NB4 (cell line): ENCODE measurements around the gene TAF10.

Experiments
- CTCF ChIP-seq: IDR thresholded peaks from one replicate; pipeline ENCODE4 v1.5.1; 2012; ENCODE audit warnings: low read depth, low read length
- MAX ChIP-seq: IDR thresholded peaks from 2 replicates; pipeline ENCODE4 v1.6.1; 2011; ENCODE audit warnings: low read depth, low read length
- POLR2A ChIP-seq: IDR thresholded peaks from 2 replicates; pipeline ENCODE4 v1.6.1; 2011; ENCODE audit warnings: mild to moderate bottlenecking; ENCODE audit not compliant: insufficient read length; ENCODE audit errors: extremely low read depth

GRCh38 chr11:6601041-6601461, 11.0 kb downstream of the TAF10 start:
- no peak for TF ChIP-seq CTCF
- no peak for TF ChIP-seq POLR2A
- no peak for TF ChIP-seq MAX
